ENCODE data around the gene NBL1.

The NBL1 gene

GRCh38 chr1:19610282-19610981, 33.7 kb upstream of the NBL1 start:
- Histone ChIP-seq H3K9ac (ENCODE audit: low read depth, low read length) (no peak overlapping the region), H3K4me3 (ENCODE audit: low read length) (no peak overlapping the region), H3K9me3 (replicated peaks; ENCODE audit: low read length) (no peaks in the 10 kb centered on the region), H3K36me3 (ENCODE audit: insufficient read depth, low read length) (peaks cover 12% of the 10 kb centered on the region), H3K27me3 (ENCODE audit: control insufficient read depth, insufficient read depth, low read length) (no peaks in the 10 kb centered on the region), H3K4me1 (ENCODE audit: control insufficient read depth, insufficient read depth, low read length) (peaks cover 14% of the 10 kb centered on the region), H3K4me2 (ENCODE audit: low read length) (no peak overlapping the region)

- H3K4me3 ChIP-seq (ENCODE audit: low read length), result no peak overlapping the region
- H3K4me1 ChIP-seq (ENCODE audit: control insufficient read depth, insufficient read depth, low read length), result peaks cover 16% of the 10 kb centered on the region
- H3K9ac ChIP-seq (ENCODE audit: low read depth, low read length), result no peak overlapping the region
- H3K4me2 ChIP-seq (ENCODE audit: low read length), result no peak overlapping the region
- H3K27me3 ChIP-seq (ENCODE audit: control insufficient read depth, insufficient read depth, low read length), result no peaks in the 10 kb centered on the region
- no peaks in the 10 kb centered on the region for H3K9me3 ChIP-seq (replicated peaks; ENCODE audit: low read length)
- H3K36me3 ChIP-seq (ENCODE audit: insufficient read depth, low read length), result peaks cover 17% of the 10 kb centered on the region
Measured at GRCh38 chr1:19612530-19612929, 31.6 kb upstream of the NBL1 start.

GRCh38 chr1:19613171-19613703, 30.9 kb upstream of the NBL1 start:
- peaks cover 16% of the 10 kb centered on the region for H3K4me1 ChIP-seq (ENCODE audit: control insufficient read depth, insufficient read depth, low read length)
- peaks cover 15% of the 10 kb centered on the region for H3K36me3 ChIP-seq (ENCODE audit: insufficient read depth, low read length)
- H3K4me2 ChIP-seq (ENCODE audit: low read length), result no peak overlapping the region
- H3K9ac ChIP-seq (ENCODE audit: low read depth, low read length), result no peak overlapping the region
- H3K27me3 ChIP-seq (ENCODE audit: control insufficient read depth, insufficient read depth, low read length), result no peaks in the 10 kb centered on the region
- H3K4me3 ChIP-seq (ENCODE audit: low read length), result no peak overlapping the region
- H3K9me3 ChIP-seq (replicated peaks; ENCODE audit: low read length), result no peaks in the 10 kb centered on the region

GRCh38 chr1:19615438-19615837, 28.7 kb upstream of the NBL1 start:
- Histone ChIP-seq H3K36me3 (ENCODE audit: insufficient read depth, low read length) (peaks cover 13% of the 10 kb centered on the region), H3K27me3 (ENCODE audit: control insufficient read depth, insufficient read depth, low read length) (no peaks in the 10 kb centered on the region), H3K9me3 (replicated peaks; ENCODE audit: low read length) (no peaks in the 10 kb centered on the region), H3K9ac (ENCODE audit: low read depth, low read length) (no peak overlapping the region), H3K4me2 (ENCODE audit: low read length) (no peak overlapping the region), H3K4me3 (ENCODE audit: low read length) (no peak overlapping the region), H3K4me1 (ENCODE audit: control insufficient read depth, insufficient read depth, low read length) (peaks cover 27% of the 10 kb centered on the region)

GRCh38 chr1:19616489-19616888, 27.6 kb upstream of the NBL1 start:
- no peak overlapping the region for H3K4me2 ChIP-seq (ENCODE audit: low read length)
- H3K9ac ChIP-seq (ENCODE audit: low read depth, low read length), result no peak overlapping the region
- H3K36me3 ChIP-seq (ENCODE audit: insufficient read depth, low read length), result peaks cover 13% of the 10 kb centered on the region
- no peaks in the 10 kb centered on the region for H3K27me3 ChIP-seq (ENCODE audit: control insufficient read depth, insufficient read depth, low read length)
- H3K4me3 ChIP-seq (ENCODE audit: low read length), result no peak overlapping the region
- H3K9me3 ChIP-seq (replicated peaks; ENCODE audit: low read length), result no peaks in the 10 kb centered on the region
- H3K4me1 ChIP-seq (ENCODE audit: control insufficient read depth, insufficient read depth, low read length), result peaks cover 37% of the 10 kb centered on the region

GRCh38 chr1:19617376-19617775, 26.7 kb upstream of the NBL1 start:
- Histone ChIP-seq H3K4me3 (ENCODE audit: low read length) (no peak overlapping the region), H3K27me3 (ENCODE audit: control insufficient read depth, insufficient read depth, low read length) (no peaks in the 10 kb centered on the region), H3K4me2 (ENCODE audit: low read length) (peak overlapping the region; percentile 18), H3K36me3 (ENCODE audit: insufficient read depth, low read length) (peaks cover 13% of the 10 kb centered on the region), H3K9me3 (replicated peaks; ENCODE audit: low read length) (no peaks in the 10 kb centered on the region), H3K9ac (ENCODE audit: low read depth, low read length) (no peak overlapping the region), H3K4me1 (ENCODE audit: control insufficient read depth, insufficient read depth, low read length) (peaks cover 46% of the 10 kb centered on the region)

- Histone ChIP-seq H3K4me2 (ENCODE audit: low read length) (no peak overlapping the region), H3K27me3 (ENCODE audit: control insufficient read depth, insufficient read depth, low read length) (no peaks in the 10 kb centered on the region), H3K36me3 (ENCODE audit: insufficient read depth, low read length) (peaks cover 17% of the 10 kb centered on the region), H3K9me3 (replicated peaks; ENCODE audit: low read length) (no peaks in the 10 kb centered on the region), H3K4me1 (ENCODE audit: control insufficient read depth, insufficient read depth, low read length) (peaks cover 49% of the 10 kb centered on the region), H3K4me3 (ENCODE audit: low read length) (no peak overlapping the region), H3K9ac (ENCODE audit: low read depth, low read length) (no peak overlapping the region)
Measured at GRCh38 chr1:19618428-19618827, 25.7 kb upstream of the NBL1 start.

GRCh38 chr1:19619697-19620384, 24.3 kb upstream of the NBL1 start:
- peaks cover 49% of the 10 kb centered on the region for H3K4me1 ChIP-seq (ENCODE audit: control insufficient read depth, insufficient read depth, low read length)

GRCh38 chr1:19620786-19621185, 23.3 kb upstream of the NBL1 start:
- H3K27me3 ChIP-seq (ENCODE audit: control insufficient read depth, insufficient read depth, low read length), result no peaks in the 10 kb centered on the region

More at GRCh38 chr1:19619697-19620384, 24.3 kb upstream of the NBL1 start:
- Histone ChIP-seq H3K36me3 (ENCODE audit: insufficient read depth, low read length) (peaks cover 24% of the 10 kb centered on the region), H3K27me3 (ENCODE audit: control insufficient read depth, insufficient read depth, low read length) (no peaks in the 10 kb centered on the region), H3K4me3 (ENCODE audit: low read length) (no peak overlapping the region), H3K9me3 (replicated peaks; ENCODE audit: low read length) (no peaks in the 10 kb centered on the region), H3K4me2 (ENCODE audit: low read length) (no peak overlapping the region), H3K9ac (ENCODE audit: low read depth, low read length) (no peak overlapping the region)

GRCh38 chr1:19621274-19621950, 22.7 kb upstream of the NBL1 start:
- Histone ChIP-seq H3K4me3 (ENCODE audit: low read length) (no peak overlapping the region), H3K9me3 (replicated peaks; ENCODE audit: low read length) (no peaks in the 10 kb centered on the region), H3K9ac (ENCODE audit: low read depth, low read length) (no peak overlapping the region), H3K27me3 (ENCODE audit: control insufficient read depth, insufficient read depth, low read length) (no peaks in the 10 kb centered on the region), H3K36me3 (ENCODE audit: insufficient read depth, low read length) (peaks cover 32% of the 10 kb centered on the region), H3K4me1 (ENCODE audit: control insufficient read depth, insufficient read depth, low read length) (peaks cover 45% of the 10 kb centered on the region), H3K4me2 (ENCODE audit: low read length) (no peak overlapping the region)

More at GRCh38 chr1:19620786-19621185, 23.3 kb upstream of the NBL1 start:
- Histone ChIP-seq H3K4me3 (ENCODE audit: low read length) (no peak overlapping the region), H3K4me2 (ENCODE audit: low read length) (no peak overlapping the region), H3K9ac (ENCODE audit: low read depth, low read length) (no peak overlapping the region), H3K36me3 (ENCODE audit: insufficient read depth, low read length) (peaks cover 27% of the 10 kb centered on the region), H3K9me3 (replicated peaks; ENCODE audit: low read length) (no peaks in the 10 kb centered on the region), H3K4me1 (ENCODE audit: control insufficient read depth, insufficient read depth, low read length) (peaks cover 49% of the 10 kb centered on the region)

GRCh38 chr1:19622204-19622603, 21.9 kb upstream of the NBL1 start:
- no peaks in the 10 kb centered on the region for H3K9me3 ChIP-seq (replicated peaks; ENCODE audit: low read length)
- peak overlapping the region; percentile 46 for H3K4me2 ChIP-seq (ENCODE audit: low read length)
- no peaks in the 10 kb centered on the region for H3K27me3 ChIP-seq (ENCODE audit: control insufficient read depth, insufficient read depth, low read length)
- H3K4me1 ChIP-seq (ENCODE audit: control insufficient read depth, insufficient read depth, low read length), result peaks cover 38% of the 10 kb centered on the region
- H3K4me3 ChIP-seq (ENCODE audit: low read length), result peak overlapping the region; percentile 28
- peaks cover 36% of the 10 kb centered on the region for H3K36me3 ChIP-seq (ENCODE audit: insufficient read depth, low read length)
- no peak overlapping the region for H3K9ac ChIP-seq (ENCODE audit: low read depth, low read length)

All from skeletal muscle satellite cell (primary cell).